ENCODE data around the gene KIF26B.

GRCh38 chr1:245694753-245695195, 540.0 kb downstream of the KIF26B start:
- TF ChIP-seq CTCF (conservative IDR thresholded peaks at IDR 0.05; ENCODE audit: low read depth in 2 of 2): no peak
- no peak for TF ChIP-seq EZH2 (IDR thresholded peaks at IDR 0.05; ENCODE audit: low read depth, unreplicated experiment)
- no peak for TF ChIP-seq CREB1 (CRISPR knock-in tag; IDR thresholded peaks at IDR 0.05; ENCODE audit: low read depth)
- TF ChIP-seq, protein P1, sequence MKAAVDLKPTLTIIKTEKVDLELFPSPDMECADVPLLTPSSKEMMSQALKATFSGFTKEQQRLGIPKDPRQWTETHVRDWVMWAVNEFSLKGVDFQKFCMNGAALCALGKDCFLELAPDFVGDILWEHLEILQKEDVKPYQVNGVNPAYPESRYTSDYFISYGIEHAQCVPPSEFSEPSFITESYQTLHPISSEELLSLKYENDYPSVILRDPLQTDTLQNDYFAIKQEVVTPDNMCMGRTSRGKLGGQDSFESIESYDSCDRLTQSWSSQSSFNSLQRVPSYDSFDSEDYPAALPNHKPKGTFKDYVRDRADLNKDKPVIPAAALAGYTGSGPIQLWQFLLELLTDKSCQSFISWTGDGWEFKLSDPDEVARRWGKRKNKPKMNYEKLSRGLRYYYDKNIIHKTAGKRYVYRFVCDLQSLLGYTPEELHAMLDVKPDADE (IDR thresholded peaks at IDR 0.05): no peak
- no peak for TF ChIP-seq EZH2phosphoT487 (IDR thresholded peaks at IDR 0.05; ENCODE audit: unreplicated experiment)
- TF ChIP-seq POLR2AphosphoS5 (IDR thresholded peaks at IDR 0.05; ENCODE audit: low read depth): no peak
- TF ChIP-seq REST (IDR thresholded peaks at IDR 0.05; ENCODE audit: unreplicated experiment): no peak
- TF ChIP-seq ZNF331 (CRISPR knock-in tag; IDR thresholded peaks at IDR 0.05; ENCODE audit: low read depth): no peak
- no peak for TF ChIP-seq ZNF462 (CRISPR knock-in tag; IDR thresholded peaks at IDR 0.05)
- TF ChIP-seq JUNB (IDR thresholded peaks at IDR 0.05; ENCODE audit: unreplicated experiment): no peak
- no peak for TF ChIP-seq STAT1 (IDR thresholded peaks at IDR 0.05; ENCODE audit: unreplicated experiment)
- no peak for TF ChIP-seq NANOG (IDR thresholded peaks at IDR 0.05; ENCODE audit: borderline replicate concordance)
